Measurements from ENCODE around the gene NOL6. TPM values are rescaled to one million over a fixed set of nuclear protein-coding genes. Genes with fewer than 3 reads are reported as not detected.

The NOL6 gene
- total RNA-seq, 1 donor from 2014 or later = 60.1 TPM

DNA sequence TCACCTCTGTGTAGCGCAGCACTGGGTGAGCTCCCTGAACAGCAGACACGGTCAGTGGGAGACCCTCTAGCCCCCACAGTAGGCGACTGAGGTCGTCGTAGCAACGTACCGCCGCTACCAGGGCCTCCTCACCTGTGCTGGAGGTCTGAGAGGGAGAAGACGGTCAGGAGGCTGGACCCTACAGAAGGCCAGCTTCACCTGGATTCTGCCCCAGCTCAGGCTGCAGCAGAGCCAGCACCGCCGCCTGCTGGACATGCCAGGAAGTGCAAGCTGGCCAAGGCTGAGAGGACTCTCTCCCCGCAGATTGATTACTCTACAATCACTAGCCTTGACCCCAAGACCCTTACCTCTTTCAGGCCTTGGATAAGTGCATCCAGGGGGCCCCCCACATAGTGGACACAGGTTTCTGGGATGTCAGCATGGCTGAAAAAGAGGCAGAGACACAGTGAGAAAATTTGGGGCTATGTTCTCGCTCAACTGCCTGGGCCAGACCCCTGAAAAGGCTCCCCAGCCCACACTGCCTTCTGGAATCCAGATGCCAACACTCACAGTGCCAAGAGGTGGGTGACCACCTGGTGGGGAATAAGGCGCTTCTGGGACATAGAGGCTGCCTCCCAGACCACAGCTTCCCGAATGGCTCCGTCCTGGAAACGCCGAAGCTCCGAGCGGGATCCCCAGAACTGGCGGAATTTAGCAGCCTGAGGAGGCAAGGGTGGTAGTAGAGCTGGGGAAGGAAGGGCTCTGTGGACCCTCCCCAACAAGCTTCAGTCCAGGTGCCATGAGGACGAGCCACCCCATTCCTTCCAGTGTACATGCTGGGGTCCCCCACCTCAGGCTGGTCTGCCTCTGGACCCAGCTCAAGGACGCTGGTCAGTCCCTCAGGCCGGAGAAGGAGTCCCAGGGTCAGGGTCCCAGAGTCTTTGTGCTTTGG is 6.9 kb downstream of the NOL6 start:
- Histone ChIP-seq H3K27ac (ENCODE audit: low read depth, low read length) (no peak overlapping the region), H3K36me3 (ENCODE audit: insufficient read depth, low read length) (peaks cover 72% of the 10 kb centered on the region), H3K9me3 (ENCODE audit: insufficient read depth, low read depth, low read length) (no peaks in the 10 kb centered on the region), H3K27me3 (ENCODE audit: insufficient read depth, low read length) (no peaks in the 10 kb centered on the region), H3K4me1 (ENCODE audit: insufficient read depth, low read length) (peaks cover 11% of the 10 kb centered on the region), H3K9ac (ENCODE audit: low read length) (no peak overlapping the region), H3K79me2 (ENCODE audit: insufficient read depth, low read length) (peaks cover 31% of the 10 kb centered on the region), H3K4me2 (ENCODE audit: low read length) (no peak overlapping the region), H2AFZ (ENCODE audit: low read depth, low read length) (no peak overlapping the region), H3K4me3 (ENCODE audit: insufficient read depth, low read depth, low read length) (no peak overlapping the region), H4K20me1 (ENCODE audit: insufficient read depth, low read length) (peaks cover 71% of the 10 kb centered on the region)
- Mint-ChIP-seq H3K4me3 (ENCODE audit: unreplicated experiment) (no peak overlapping the region), H3K9me3 (ENCODE audit: unreplicated experiment) (no peaks in the 10 kb centered on the region), H3K27ac (ENCODE audit: unreplicated experiment) (no peak overlapping the region), H3K4me1 (ENCODE audit: low read depth, unreplicated experiment) (peaks cover 5% of the 10 kb centered on the region), H3K36me3 (ENCODE audit: low read depth, unreplicated experiment) (peaks cover 26% of the 10 kb centered on the region), H3K27me3 (ENCODE audit: low read depth, unreplicated experiment) (no peaks in the 10 kb centered on the region)
- TF ChIP-seq CTCF (IDR thresholded peaks at IDR 0.05; ENCODE audit: insufficient read depth, low read depth, low read length) (peak; percentile 84), EZH2 (IDR thresholded peaks at IDR 0.05; ENCODE audit: insufficient read depth, low read length) (no peak)
- DNase-seq (ENCODE audit: low read depth) = no peak
- no peak for FAIRE-seq

GRCh38 chr9:33465596-33466564 is 7.8 kb downstream of the NOL6 start:
- Histone ChIP-seq H3K9me3 (ENCODE audit: insufficient read depth, low read depth, low read length) (no peaks in the 10 kb centered on the region), H3K4me3 (ENCODE audit: insufficient read depth, low read depth, low read length) (no peak overlapping the region), H4K20me1 (ENCODE audit: insufficient read depth, low read length) (peaks cover 71% of the 10 kb centered on the region), H3K79me2 (ENCODE audit: insufficient read depth, low read length) (peaks cover 26% of the 10 kb centered on the region), H3K27ac (ENCODE audit: low read depth, low read length) (no peak overlapping the region), H3K27me3 (ENCODE audit: insufficient read depth, low read length) (no peaks in the 10 kb centered on the region), H3K4me2 (ENCODE audit: low read length) (no peak overlapping the region), H3K9ac (ENCODE audit: low read length) (no peak overlapping the region), H3K36me3 (ENCODE audit: insufficient read depth, low read length) (peaks cover 78% of the 10 kb centered on the region), H2AFZ (ENCODE audit: low read depth, low read length) (no peak overlapping the region), H3K4me1 (ENCODE audit: insufficient read depth, low read length) (peaks cover 1% of the 10 kb centered on the region)
- Mint-ChIP-seq H3K27ac (ENCODE audit: unreplicated experiment) (no peak overlapping the region), H3K4me3 (ENCODE audit: unreplicated experiment) (no peak overlapping the region), H3K4me1 (ENCODE audit: low read depth, unreplicated experiment) (peaks cover 1% of the 10 kb centered on the region), H3K36me3 (ENCODE audit: low read depth, unreplicated experiment) (peaks cover 24% of the 10 kb centered on the region), H3K27me3 (ENCODE audit: low read depth, unreplicated experiment) (no peaks in the 10 kb centered on the region), H3K9me3 (ENCODE audit: unreplicated experiment) (no peaks in the 10 kb centered on the region)
- FAIRE-seq (no peak), DNase-seq (ENCODE audit: low read depth) (no peak)
- TF ChIP-seq EZH2 (IDR thresholded peaks at IDR 0.05; ENCODE audit: insufficient read depth, low read length) = no peak

GRCh38 chr9:33465096-33465495 is 8.6 kb downstream of the NOL6 start:
- no peak overlapping the region for H3K27ac ChIP-seq (ENCODE audit: low read depth, low read length)
- Mint-ChIP-seq H3K36me3 (ENCODE audit: low read depth, unreplicated experiment) (peaks cover 24% of the 10 kb centered on the region), H3K9me3 (ENCODE audit: unreplicated experiment) (no peaks in the 10 kb centered on the region), H3K27ac (ENCODE audit: unreplicated experiment) (no peak overlapping the region), H3K27me3 (ENCODE audit: low read depth, unreplicated experiment) (no peaks in the 10 kb centered on the region), H3K4me1 (ENCODE audit: low read depth, unreplicated experiment) (no peaks in the 10 kb centered on the region), H3K4me3 (ENCODE audit: unreplicated experiment) (no peak overlapping the region)
- H3K27me3 ChIP-seq (ENCODE audit: insufficient read depth, low read length) = no peaks in the 10 kb centered on the region
- H3K4me1 ChIP-seq (ENCODE audit: insufficient read depth, low read length) = no peaks in the 10 kb centered on the region
- no peak overlapping the region for H3K4me2 ChIP-seq (ENCODE audit: low read length)
- H3K36me3 ChIP-seq (ENCODE audit: insufficient read depth, low read length) = peaks cover 77% of the 10 kb centered on the region
- no peak overlapping the region for H3K9ac ChIP-seq (ENCODE audit: low read length)
- peaks cover 25% of the 10 kb centered on the region for H3K79me2 ChIP-seq (ENCODE audit: insufficient read depth, low read length)
- H4K20me1 ChIP-seq (ENCODE audit: insufficient read depth, low read length) = peaks cover 78% of the 10 kb centered on the region
- TF ChIP-seq CTCF (IDR thresholded peaks at IDR 0.05; ENCODE audit: insufficient read depth, low read depth, low read length) (no peak), EZH2 (IDR thresholded peaks at IDR 0.05; ENCODE audit: insufficient read depth, low read length) (no peak)
- no peak overlapping the region for H2AFZ ChIP-seq (ENCODE audit: low read depth, low read length)
- no peak overlapping the region for H3K4me3 ChIP-seq (ENCODE audit: insufficient read depth, low read depth, low read length)
- DNase-seq (ENCODE audit: low read depth) = no peak
- no peaks in the 10 kb centered on the region for H3K9me3 ChIP-seq (ENCODE audit: insufficient read depth, low read depth, low read length)
- no peak for FAIRE-seq
